H1 (cell line): ENCODE measurements around the gene TGIF1. TPM values are rescaled to one million over a fixed set of nuclear protein-coding genes. Genes with fewer than 3 reads are reported as not detected.

ENCODE experiments used
- CTCF ChIA-PET: fragments of 300-600 bp; sonication (Branson Sonifier 250); formaldehyde crosslinking; loops from one replicate; lab custom pipeline; 2021; ENCODE audit not compliant: partially characterized antibody; lab: Charles Lee
- POLR2A ChIA-PET: fragments of 300-600 bp; sonication (Branson Sonifier 250); formaldehyde crosslinking; loops from one replicate; lab custom pipeline; 2021; ENCODE audit warnings: inconsistent platforms; ENCODE audit not compliant: partially characterized antibody; lab: Charles Lee
- DNase-seq, 2 experiments: peaks; one replicate each; pipeline versions ENCODE4 v3.0.0 to v3.0.0-alpha.2; 2010 to 2022; ENCODE audit warnings: low spot score in 2 of 2, low read depth in 1 of 2, mixed read lengths in 1 of 2
- FAIRE-seq: peaks from 2 replicates; lab custom pipeline; 2011; peaks lifted over from hg19 to GRCh38; lab: Jason Lieb, UNC
- H2AFZ ChIP-seq: 2 replicates; pipeline ENCODE4 v1.8.1; 2012; ENCODE audit warnings: low read length, inconsistent platforms
- H2AK5ac ChIP-seq: 2 replicates; pipeline ENCODE4 v1.6.1; 2013; ENCODE audit warnings: low read depth, low read length
- H2BK120ac ChIP-seq: replicated peaks from 2 replicates; pipeline ENCODE3; 2013; ENCODE audit warnings: low read depth, low read length, inconsistent platforms
- H2BK12ac ChIP-seq: 2 replicates; pipeline ENCODE4 v1.6.1; 2013; ENCODE audit warnings: low read depth, low read length
- H2BK15ac ChIP-seq: 2 replicates; pipeline ENCODE4 v1.6.1; 2013; ENCODE audit warnings: low read length
- H2BK20ac ChIP-seq: 2 replicates; pipeline ENCODE4 v1.6.1; 2013; ENCODE audit warnings: low read length
- H2BK5ac ChIP-seq: 2 replicates; pipeline ENCODE4 v1.6.1; 2013; ENCODE audit warnings: low read depth, low read length
- H3K14ac ChIP-seq: 2 replicates; pipeline ENCODE4 v1.6.1; 2013; ENCODE audit warnings: inconsistent platforms; ENCODE audit not compliant: insufficient read length
- H3K18ac ChIP-seq: 2 replicates; pipeline ENCODE4 v1.6.1; 2013; ENCODE audit warnings: low read length; ENCODE audit errors: extremely low read depth
- H3K23ac ChIP-seq: 2 replicates; pipeline ENCODE4 v1.6.1; 2013; ENCODE audit warnings: inconsistent platforms; ENCODE audit not compliant: insufficient read length
- H3K23me2 ChIP-seq: 2 replicates; pipeline ENCODE4 v1.6.1; 2013; ENCODE audit warnings: low read depth, low read length
- H3K27ac ChIP-seq: 2 replicates; pipeline ENCODE4 v1.6.1; 2011; ENCODE audit warnings: low read depth, low read length, inconsistent platforms
- H3K27me3 ChIP-seq, 4 experiments: replicated peaks in 1 of 4; 1 replicate in 1 of 4; 2 replicates in 3 of 4; pipeline versions ENCODE4 v1.6.1 to v1.8.1; 2011 to 2013; ENCODE audit warnings: low read length in 3 of 4, mild to moderate bottlenecking in 3 of 4, inconsistent platforms in 2 of 4, mixed read lengths in 2 of 4, moderate library complexity in 1 of 4; ENCODE audit not compliant: control insufficient read depth in 3 of 4, insufficient read depth in 3 of 4; ENCODE audit errors: extremely low read depth in 1 of 4
- H3K36me3 ChIP-seq, 4 experiments: 2 replicates each; pipeline versions ENCODE4 v1.6.1 to v1.8.1; 2011 to 2013; ENCODE audit warnings: mild to moderate bottlenecking in 4 of 4, low read length in 3 of 4, moderate library complexity in 2 of 4, control low read depth in 1 of 4, inconsistent platforms in 1 of 4; ENCODE audit not compliant: insufficient read depth in 4 of 4, control insufficient read depth in 2 of 4
- H3K4ac ChIP-seq: replicated peaks from 2 replicates; pipeline ENCODE3; 2013; ENCODE audit warnings: low read length, low read depth, mixed read lengths, inconsistent platforms; ENCODE audit not compliant: insufficient read length
- H3K4me1 ChIP-seq, 4 experiments: replicated peaks in 1 of 4; 1 replicate in 1 of 4; 2 replicates in 3 of 4; pipeline versions ENCODE4 v1.6.1 to v1.8.1; 2011 to 2013; ENCODE audit warnings: low read length in 3 of 4, inconsistent platforms in 2 of 4, mixed read lengths in 1 of 4; ENCODE audit not compliant: insufficient read depth in 4 of 4, control insufficient read depth in 3 of 4
- H3K4me2 ChIP-seq, 2 experiments: 2 replicates each; pipeline versions ENCODE4 v1.6.1 to v1.8.1; 2011 to 2013; ENCODE audit warnings: low read depth in 2 of 2, low read length in 2 of 2, control low read depth in 1 of 2, inconsistent platforms in 1 of 2, mild to moderate bottlenecking in 1 of 2; ENCODE audit not compliant: insufficient read depth in 1 of 2
- H3K4me3 ChIP-seq, 4 experiments: fragments of 200-600, 300-600 bp in 1 of 4; sonication (generic), shearing (Covaris generic), sonication (Bioruptor Twin) in 1 of 4; 2 replicates each; pipeline versions ENCODE4 v1.5.1 to v1.8.1; 2011 to 2016; ENCODE audit warnings: low read length in 4 of 4, low read depth in 3 of 4, control low read depth in 2 of 4, inconsistent platforms in 2 of 4, mild to moderate bottlenecking in 2 of 4, mixed read lengths in 1 of 4, moderate library complexity in 1 of 4; ENCODE audit not compliant: insufficient read depth in 2 of 4; ENCODE audit errors: extremely low read depth in 1 of 4
- H3K56ac ChIP-seq: replicated peaks from 2 replicates; pipeline ENCODE3; 2013; ENCODE audit warnings: low read depth, mild to moderate bottlenecking, mixed read lengths, low read length, inconsistent platforms; ENCODE audit not compliant: insufficient read length
- H3K79me1 ChIP-seq: 2 replicates; pipeline ENCODE4 v1.6.1; 2013; ENCODE audit warnings: low read depth, low read length, control low read depth
- H3K79me2 ChIP-seq, 2 experiments: 2 replicates each; pipeline versions ENCODE4 v1.6.1 to v1.8.1; 2012 to 2013; ENCODE audit warnings: low read length in 2 of 2, mild to moderate bottlenecking in 2 of 2, inconsistent platforms in 1 of 2; ENCODE audit not compliant: insufficient read depth in 2 of 2, control insufficient read depth in 1 of 2
- H3K9ac ChIP-seq, 4 experiments: replicated peaks in 1 of 4; 1 replicate in 1 of 4; 2 replicates in 3 of 4; pipeline versions ENCODE4 v1.6.1 to v1.8.1; 2011 to 2013; ENCODE audit warnings: low read depth in 3 of 4, low read length in 3 of 4, control low read depth in 2 of 4, mild to moderate bottlenecking in 2 of 4, moderate library complexity in 2 of 4, inconsistent platforms in 1 of 4; ENCODE audit errors: extremely low read depth in 1 of 4
- H3K9me3 ChIP-seq, 2 experiments: 2 replicates each; pipeline versions ENCODE4 v1.6.1 to v1.8.1; 2012 to 2013; ENCODE audit warnings: mild to moderate bottlenecking in 2 of 2, moderate library complexity in 2 of 2, control low read depth in 1 of 2, inconsistent platforms in 1 of 2, low read depth in 1 of 2, low read length in 1 of 2, mixed read lengths in 1 of 2; ENCODE audit not compliant: insufficient read depth in 2 of 2
- H4K20me1 ChIP-seq, 2 experiments: replicated peaks in 1 of 2; 2 replicates each; pipeline versions ENCODE3 to v1.8.1; 2011 to 2013; ENCODE audit warnings: inconsistent platforms in 2 of 2, low read length in 2 of 2, mild to moderate bottlenecking in 1 of 2; ENCODE audit not compliant: insufficient read depth in 2 of 2, control insufficient read depth in 1 of 2
- H4K5ac ChIP-seq: 2 replicates; pipeline ENCODE4 v1.6.1; 2013; ENCODE audit warnings: low read length, low read depth, mixed read lengths, inconsistent platforms; ENCODE audit not compliant: insufficient read length
- H4K8ac ChIP-seq: 2 replicates; pipeline ENCODE4 v1.8.0; 2013; ENCODE audit warnings: mild to moderate bottlenecking, moderate library complexity, low read length, inconsistent platforms; ENCODE audit not compliant: insufficient read depth; ENCODE audit errors: extremely low read depth
- H4K91ac ChIP-seq: replicated peaks from 2 replicates; pipeline ENCODE3; 2013; ENCODE audit warnings: low read length, mixed read lengths, inconsistent platforms; ENCODE audit not compliant: insufficient read length
- ASH2L ChIP-seq: fragments of 200-600, 300-600 bp; sonication (generic); IDR thresholded peaks from one replicate; pipeline ENCODE4 v1.7.1; 2017; ENCODE audit warnings: low read length
- CEBPB ChIP-seq: IDR thresholded peaks from 2 replicates; pipeline ENCODE4 v1.6.1; 2012; ENCODE audit warnings: low read depth, low read length
- E2F6 ChIP-seq: IDR thresholded peaks from 2 replicates; pipeline ENCODE4 v1.6.1; 2012; ENCODE audit warnings: inconsistent platforms
- EP300 ChIP-seq, 2 experiments: IDR thresholded peaks; 1 replicate in 1 of 2; 2 replicates in 1 of 2; pipeline ENCODE4 v1.6.1; 2011 to 2012; ENCODE audit warnings: low read depth in 2 of 2, low read length in 2 of 2, mild to moderate bottlenecking in 2 of 2, borderline replicate concordance in 1 of 2, inconsistent platforms in 1 of 2, moderate library complexity in 1 of 2
- GABPA ChIP-seq: IDR thresholded peaks from 2 replicates; pipeline ENCODE4 v1.6.1; 2011; ENCODE audit warnings: mild to moderate bottlenecking, low read length, moderate library complexity, borderline replicate concordance; ENCODE audit not compliant: insufficient read depth
- JUN ChIP-seq: IDR thresholded peaks from 2 replicates; pipeline ENCODE4 v1.6.1; 2011; ENCODE audit warnings: low read depth, mild to moderate bottlenecking, improper control_type of control experiment, low read length
- KDM1A ChIP-seq: fragments of 200-600, 300-600 bp; sonication (generic); IDR thresholded peaks from 2 replicates; pipeline ENCODE4 v1.7.1; 2016; ENCODE audit warnings: mild to moderate bottlenecking, low read length, borderline replicate concordance
- KDM4A ChIP-seq: IDR thresholded peaks from one replicate; pipeline ENCODE4 v1.7.1; 2012; ENCODE audit warnings: low read depth, mild to moderate bottlenecking, moderate library complexity, low read length, inconsistent platforms; ENCODE audit not compliant: severe bottlenecking
- POLR2AphosphoS5 ChIP-seq: IDR thresholded peaks from 2 replicates; pipeline ENCODE4 v1.6.1; 2011; ENCODE audit warnings: low read depth, low read length
- RBBP5 ChIP-seq: IDR thresholded peaks from 2 replicates; pipeline ENCODE4 v1.7.1; 2012; ENCODE audit warnings: low read depth, mild to moderate bottlenecking, inconsistent platforms, low read length, moderate library complexity, borderline replicate concordance
- RXRA ChIP-seq: IDR thresholded peaks from 2 replicates; pipeline ENCODE4 v1.6.1; 2011; ENCODE audit warnings: low read depth, mild to moderate bottlenecking, low read length, moderate library complexity; ENCODE audit not compliant: insufficient read depth
- SP2 ChIP-seq: IDR thresholded peaks from 2 replicates; pipeline ENCODE4 v1.6.1; 2012; ENCODE audit warnings: mild to moderate bottlenecking, low read length, inconsistent platforms
- TAF7 ChIP-seq: optimal IDR thresholded peaks from 2 replicates; pipeline ENCODE3; 2011; ENCODE audit warnings: low read depth, mild to moderate bottlenecking, inconsistent platforms, low read length, moderate library complexity, borderline replicate concordance
- WGBS, 2 experiments: shearing (Covaris generic) in 1 of 2; methylation state at CpG; one replicate each; pipeline versions ENCODE4 v1.1.6 to v1.1.7; 2013 to 2015; ENCODE audit warnings: low lambda C conversion rate in 2 of 2, mixed read lengths in 2 of 2, inconsistent platforms in 1 of 2, low coverage in 1 of 2, missing lambda C conversion rate in 1 of 2; ENCODE audit not compliant: insufficient replicate concordance in 2 of 2, insufficient coverage in 1 of 2, insufficient read length in 1 of 2; ENCODE audit errors: extremely low coverage in 1 of 2, missing lambda C conversion rate in 1 of 2; 5-methylcytosine and 5-hydroxymethylcytosine counted together
- polyA plus RNA-seq, 7 experiments: library from polyadenylated mRNA; depleted of rRNA in 3 of 7; stranded (reverse) in 5 of 7; unstranded in 2 of 7; fragments of >200 nt in 5 of 7; fragments of 200-250 nt in 2 of 7; gene quantifications; 1 replicate in 5 of 7; 2 replicates in 1 of 7; 4 replicates in 1 of 7; pipeline versions ENCODE4 v1.2.1 to v1.2.3, GENCODE V29; 2011 to 2013; ENCODE audit warnings: missing spikeins in 2 of 7, mixed read lengths in 2 of 7
- total RNA-seq: library from RNA; stranded (reverse); fragmentation: NEBNext Ultra II Directional; extraction: Animal tissue kit (Norgen Biotek cat#: 25700); gene quantifications from 2 replicates; pipeline ENCODE4 v1.2.1, GENCODE V29; 2021

Gene TGIF1
- total and polyA plus RNA-seq, 2 of the 8 experiments (the other 6 are each of a cell fraction or from before 2014, with no cell fraction given) = 256 to 262 TPM

DNA sequence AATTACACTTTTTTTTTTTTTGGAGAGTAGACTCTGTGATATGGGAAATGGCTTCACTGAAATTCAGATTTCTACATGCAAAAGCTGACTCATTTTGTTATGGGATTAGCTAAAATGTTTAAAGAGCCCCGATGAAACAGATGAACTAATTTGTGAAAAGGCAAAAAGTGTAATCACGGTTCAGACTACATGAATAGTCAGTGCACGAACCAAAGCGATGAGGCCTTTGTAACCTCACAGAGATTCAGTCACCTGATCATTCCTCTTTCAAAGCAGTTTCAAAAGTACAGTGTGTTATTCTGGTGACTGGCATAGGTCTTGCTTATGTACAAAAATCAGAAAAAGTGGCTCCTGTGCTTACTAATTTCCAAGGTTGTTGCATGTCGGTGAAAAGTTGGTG lies 44.6 kb downstream of the TGIF1 start:
- Histone ChIP-seq H2AK5ac (no peak overlapping the region), H3K9ac (no peak overlapping the region), H2AFZ (no peak overlapping the region), H3K4me3 (no peak overlapping the region), H2BK12ac (no peak overlapping the region), H3K9me3 (no peaks in the 10 kb centered on the region), H3K23ac (no peak overlapping the region), H3K79me1 (no peaks in the 10 kb centered on the region), H3K4me2 (no peak overlapping the region), H4K91ac (no peak overlapping the region), H3K36me3 (no peaks in the 10 kb centered on the region), H3K14ac (no peak overlapping the region), H3K79me2 (no peaks in the 10 kb centered on the region), H3K18ac (no peak overlapping the region), H4K20me1 (no peaks in the 10 kb centered on the region), H4K5ac (no peak overlapping the region), H2BK20ac (no peak overlapping the region), H2BK5ac (no peak overlapping the region), H2BK15ac (no peak overlapping the region), H3K4ac (no peak overlapping the region), H4K8ac (no peak overlapping the region), H3K56ac (no peak overlapping the region), H3K23me2 (peaks cover 2% of the 10 kb centered on the region; the same call in 1 of the 2 replicates), H3K27ac (no peak overlapping the region), H2BK120ac (no peak overlapping the region), H3K27me3 (no peaks in the 10 kb centered on the region; a peak in 4 of 7 replicates), H3K4me1 (peaks cover under 1 to 12% (median 5%) of the 10 kb centered on the region in 4 experiments; a peak in 6 of 7 replicates)
- FAIRE-seq (peak; percentile 19), DNase-seq (no peak)
- CTCF ChIA-PET = interaction anchor here (0.6 to 3.5 kb wide), 5 partner anchors 10 to 197 kb away, joined by 3 to 12 read pairs (median 3); no protein-coding TSS in a partner anchor
- 95% methylated on average over 5 of the region's 5 CpGs; no CpG with 5 or more reads in 1 of the 2 experiments for WGBS, 2 experiments
- POLR2A ChIA-PET = no interaction called here
- TF ChIP-seq EP300 (IDR thresholded peaks at IDR 0.05; ENCODE audit: borderline replicate concordance in 1 of 2, low read depth in 2 of 2, low read length in 2 of 2) = no peak
- no peak for TF ChIP-seq KDM1A
- TF ChIP-seq KDM4A = no peak
- TF ChIP-seq RBBP5 = no peak
- TF ChIP-seq GABPA = no peak
- TF ChIP-seq JUN = no peak
- TF ChIP-seq SP2 = no peak
- TF ChIP-seq RXRA = no peak
- TF ChIP-seq E2F6 = no peak
- no peak for TF ChIP-seq POLR2AphosphoS5
- no peak for TF ChIP-seq TAF7
- no peak for TF ChIP-seq CEBPB
- no peak for TF ChIP-seq ASH2L
